22Rv1 (cell line): ENCODE results near the gene TCHP.

Experiments used
- ZFX ChIP-seq: fragments of 450-650 bp; IDR thresholded peaks from 2 replicates; pipeline ENCODE4 v1.6.1; 2017; ENCODE audit warnings: antibody characterized with exemption, borderline replicate concordance
- TF ChIP-seq, protein P1 (sequence below): fragments of 450-650 bp; IDR thresholded peaks from 2 replicates; pipeline ENCODE4 v1.5.1; 2017; ENCODE audit warnings: mild to moderate bottlenecking

DNA sequence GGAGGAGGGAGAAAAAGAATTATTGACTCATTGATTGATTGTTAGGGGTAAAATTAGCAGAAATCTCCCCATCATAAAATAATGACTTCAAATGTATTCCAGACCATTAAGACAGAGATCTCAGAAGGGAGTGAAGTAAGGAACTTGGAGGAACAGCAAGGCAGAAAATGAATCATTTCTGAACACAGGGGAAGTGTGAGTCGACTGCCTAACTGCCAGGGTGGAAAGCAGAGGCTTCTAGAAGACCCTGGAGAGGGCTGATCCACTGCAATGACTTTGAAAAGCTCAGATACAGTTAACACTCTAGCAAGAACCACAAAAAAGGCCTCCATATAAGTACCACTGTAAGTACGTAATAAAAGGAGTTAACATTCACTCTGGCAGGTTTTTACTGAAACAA is 29.4 kb upstream of the TCHP start:
- TF ChIP-seq, protein P1, sequence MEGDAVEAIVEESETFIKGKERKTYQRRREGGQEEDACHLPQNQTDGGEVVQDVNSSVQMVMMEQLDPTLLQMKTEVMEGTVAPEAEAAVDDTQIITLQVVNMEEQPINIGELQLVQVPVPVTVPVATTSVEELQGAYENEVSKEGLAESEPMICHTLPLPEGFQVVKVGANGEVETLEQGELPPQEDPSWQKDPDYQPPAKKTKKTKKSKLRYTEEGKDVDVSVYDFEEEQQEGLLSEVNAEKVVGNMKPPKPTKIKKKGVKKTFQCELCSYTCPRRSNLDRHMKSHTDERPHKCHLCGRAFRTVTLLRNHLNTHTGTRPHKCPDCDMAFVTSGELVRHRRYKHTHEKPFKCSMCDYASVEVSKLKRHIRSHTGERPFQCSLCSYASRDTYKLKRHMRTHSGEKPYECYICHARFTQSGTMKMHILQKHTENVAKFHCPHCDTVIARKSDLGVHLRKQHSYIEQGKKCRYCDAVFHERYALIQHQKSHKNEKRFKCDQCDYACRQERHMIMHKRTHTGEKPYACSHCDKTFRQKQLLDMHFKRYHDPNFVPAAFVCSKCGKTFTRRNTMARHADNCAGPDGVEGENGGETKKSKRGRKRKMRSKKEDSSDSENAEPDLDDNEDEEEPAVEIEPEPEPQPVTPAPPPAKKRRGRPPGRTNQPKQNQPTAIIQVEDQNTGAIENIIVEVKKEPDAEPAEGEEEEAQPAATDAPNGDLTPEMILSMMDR = no peak
- no peak for TF ChIP-seq ZFX
